Fibroblast of pulmonary artery (primary cell): ENCODE results near the gene HS3ST3B1.

Experiments used
- DNase-seq: peaks from one replicate; pipeline ENCODE4 v3.0.0-alpha.2; 2010; ENCODE audit warnings: low read depth
- H3K4me3 ChIP-seq: replicated peaks from 2 replicates; pipeline ENCODE4 v1.5.1; 2011; ENCODE audit warnings: low read depth, mild to moderate bottlenecking, control low read depth, low read length, moderate library complexity
- TF ChIP-seq, protein P1 (sequence below): IDR thresholded peaks from 2 replicates; pipeline ENCODE4 v1.5.1; 2011; ENCODE audit warnings: mild to moderate bottlenecking, control low read depth, low read length, inconsistent platforms; ENCODE audit errors: missing control alignments

The HS3ST3B1 gene

DNA sequence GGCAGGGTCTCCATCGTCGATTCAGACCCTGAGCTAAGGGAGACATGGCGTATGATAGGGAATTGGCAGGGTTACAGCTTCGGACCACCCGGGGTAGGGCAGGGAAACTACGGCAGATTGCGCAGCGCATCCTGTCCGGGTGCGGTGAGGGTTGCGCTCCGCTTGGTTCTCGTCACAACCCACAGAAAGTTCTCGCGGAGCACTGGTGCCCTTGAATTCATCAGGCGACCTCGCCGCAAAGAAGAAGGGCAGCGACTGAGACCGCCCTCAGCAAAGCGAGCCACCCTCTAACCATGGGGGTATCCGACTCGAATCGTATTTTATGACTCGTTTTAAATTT lies 1.2 kb downstream of the HS3ST3B1 start:
- TF ChIP-seq, protein P1, sequence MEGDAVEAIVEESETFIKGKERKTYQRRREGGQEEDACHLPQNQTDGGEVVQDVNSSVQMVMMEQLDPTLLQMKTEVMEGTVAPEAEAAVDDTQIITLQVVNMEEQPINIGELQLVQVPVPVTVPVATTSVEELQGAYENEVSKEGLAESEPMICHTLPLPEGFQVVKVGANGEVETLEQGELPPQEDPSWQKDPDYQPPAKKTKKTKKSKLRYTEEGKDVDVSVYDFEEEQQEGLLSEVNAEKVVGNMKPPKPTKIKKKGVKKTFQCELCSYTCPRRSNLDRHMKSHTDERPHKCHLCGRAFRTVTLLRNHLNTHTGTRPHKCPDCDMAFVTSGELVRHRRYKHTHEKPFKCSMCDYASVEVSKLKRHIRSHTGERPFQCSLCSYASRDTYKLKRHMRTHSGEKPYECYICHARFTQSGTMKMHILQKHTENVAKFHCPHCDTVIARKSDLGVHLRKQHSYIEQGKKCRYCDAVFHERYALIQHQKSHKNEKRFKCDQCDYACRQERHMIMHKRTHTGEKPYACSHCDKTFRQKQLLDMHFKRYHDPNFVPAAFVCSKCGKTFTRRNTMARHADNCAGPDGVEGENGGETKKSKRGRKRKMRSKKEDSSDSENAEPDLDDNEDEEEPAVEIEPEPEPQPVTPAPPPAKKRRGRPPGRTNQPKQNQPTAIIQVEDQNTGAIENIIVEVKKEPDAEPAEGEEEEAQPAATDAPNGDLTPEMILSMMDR = no peak
- DNase-seq = peak; percentile 61
- H3K4me3 ChIP-seq = peak overlapping the region; percentile 85

DNA sequence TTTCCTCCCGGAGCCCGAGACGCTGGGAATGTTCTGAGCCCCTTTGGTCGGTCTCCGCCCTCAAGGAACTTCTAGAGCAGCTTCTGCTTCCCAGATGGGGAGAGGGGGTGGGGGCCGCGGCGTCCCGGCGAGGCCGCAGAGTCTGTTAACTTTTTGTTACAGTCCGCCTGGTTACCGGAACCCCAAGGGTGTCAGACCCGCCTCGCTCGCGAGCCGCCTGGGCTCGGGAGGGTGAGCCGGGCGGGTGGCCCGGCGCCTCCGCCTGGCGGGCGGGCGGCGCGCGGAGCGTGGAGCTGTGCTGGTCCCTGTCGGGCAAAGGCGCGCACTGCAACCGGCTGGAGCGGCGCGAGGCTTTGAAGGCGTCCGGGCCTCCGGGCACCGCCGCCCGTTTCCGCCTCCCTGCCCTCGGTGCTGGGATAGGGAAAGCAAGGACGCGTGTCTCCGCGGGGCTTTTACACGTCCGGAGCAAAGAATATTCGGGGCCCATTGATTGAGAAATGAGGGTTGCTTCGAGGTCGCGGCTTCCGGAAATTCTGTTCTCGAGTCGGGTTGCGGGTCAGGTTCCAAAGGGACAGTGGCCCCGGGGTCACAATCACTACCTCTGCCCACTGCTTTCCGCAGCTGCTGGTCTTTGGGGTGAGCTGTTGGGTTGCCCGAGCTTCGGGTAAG lies 1.7 kb downstream of the HS3ST3B1 start:
- TF ChIP-seq, protein P1 = peak; percentile 48
- H3K4me3 ChIP-seq = peak overlapping the region; percentile 85
- peak; percentile 83 for DNase-seq

DNA sequence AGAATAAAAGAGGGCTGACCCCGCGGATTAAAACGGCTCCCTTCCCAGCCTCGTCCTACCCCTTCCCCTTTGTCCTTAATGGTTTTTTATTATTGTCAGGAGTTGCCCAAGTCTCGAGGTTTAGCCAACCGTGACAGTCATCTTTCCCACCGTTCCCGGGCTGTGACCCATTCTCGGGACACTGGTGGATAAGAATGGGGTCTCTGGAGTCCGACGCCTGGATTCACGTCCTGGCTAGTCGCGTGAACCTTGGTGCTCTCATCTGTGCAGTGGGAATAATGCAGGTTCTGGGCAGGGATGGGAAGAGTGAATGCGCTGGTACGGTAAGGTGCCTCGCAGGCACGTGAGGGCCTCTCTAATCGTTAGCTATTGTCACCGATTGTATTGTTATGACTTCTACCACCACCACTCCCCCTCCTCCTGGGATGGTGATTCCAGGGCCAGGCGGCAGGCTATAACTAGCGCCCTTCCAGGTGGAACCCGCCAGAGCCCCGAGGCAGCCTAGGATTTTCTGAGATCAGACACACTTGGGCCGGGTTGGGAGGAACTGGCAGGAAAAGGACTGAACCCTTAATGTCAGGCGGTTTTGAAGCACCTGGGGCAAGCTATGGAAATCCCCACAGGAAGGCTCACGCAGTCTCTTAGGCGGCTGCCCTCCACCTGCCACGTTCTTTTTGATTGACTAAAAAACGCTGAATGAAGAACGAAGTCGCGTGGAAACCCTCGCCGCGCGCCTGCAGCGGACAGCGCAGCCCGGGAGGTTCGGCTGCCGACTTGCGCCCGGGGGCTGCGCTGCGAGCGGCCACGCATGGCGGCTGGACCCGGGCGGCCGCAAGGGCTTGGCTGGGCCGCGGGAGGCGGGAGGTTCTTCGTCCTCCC lies 2.7 kb downstream of the HS3ST3B1 start:
- TF ChIP-seq, protein P1 = no peak
- peak overlapping the region; percentile 85 for H3K4me3 ChIP-seq
- DNase-seq = no peak

DNA sequence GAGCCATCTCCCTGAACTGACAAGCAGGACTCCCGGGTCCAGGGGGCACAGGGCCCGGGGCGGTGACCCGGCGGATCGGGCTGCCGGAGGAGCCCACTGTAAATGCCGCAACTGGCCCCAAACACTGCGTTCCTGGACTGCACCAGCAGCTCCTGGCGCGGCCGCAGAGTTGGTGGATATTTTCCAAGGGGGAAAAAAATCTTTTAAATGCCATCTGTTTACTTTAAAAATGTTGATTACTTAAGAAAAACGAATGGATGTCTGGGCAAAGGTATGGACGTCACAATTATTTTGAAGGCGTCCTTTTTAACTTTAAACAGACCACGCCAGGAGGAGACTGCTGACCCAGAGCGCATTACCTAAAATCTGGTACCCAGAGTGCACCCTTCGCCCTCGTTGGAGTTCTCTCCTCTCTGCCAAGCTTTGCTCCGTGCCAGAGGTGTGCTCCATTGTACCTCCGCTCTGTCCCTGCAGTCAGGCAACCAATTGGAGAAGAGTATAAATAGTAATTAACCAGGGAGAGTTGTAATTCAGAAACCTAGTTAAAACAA lies 3.4 kb downstream of the HS3ST3B1 start:
- DNase-seq = no peak
- H3K4me3 ChIP-seq = peak overlapping the region; percentile 85
- TF ChIP-seq, protein P1 = no peak

DNA sequence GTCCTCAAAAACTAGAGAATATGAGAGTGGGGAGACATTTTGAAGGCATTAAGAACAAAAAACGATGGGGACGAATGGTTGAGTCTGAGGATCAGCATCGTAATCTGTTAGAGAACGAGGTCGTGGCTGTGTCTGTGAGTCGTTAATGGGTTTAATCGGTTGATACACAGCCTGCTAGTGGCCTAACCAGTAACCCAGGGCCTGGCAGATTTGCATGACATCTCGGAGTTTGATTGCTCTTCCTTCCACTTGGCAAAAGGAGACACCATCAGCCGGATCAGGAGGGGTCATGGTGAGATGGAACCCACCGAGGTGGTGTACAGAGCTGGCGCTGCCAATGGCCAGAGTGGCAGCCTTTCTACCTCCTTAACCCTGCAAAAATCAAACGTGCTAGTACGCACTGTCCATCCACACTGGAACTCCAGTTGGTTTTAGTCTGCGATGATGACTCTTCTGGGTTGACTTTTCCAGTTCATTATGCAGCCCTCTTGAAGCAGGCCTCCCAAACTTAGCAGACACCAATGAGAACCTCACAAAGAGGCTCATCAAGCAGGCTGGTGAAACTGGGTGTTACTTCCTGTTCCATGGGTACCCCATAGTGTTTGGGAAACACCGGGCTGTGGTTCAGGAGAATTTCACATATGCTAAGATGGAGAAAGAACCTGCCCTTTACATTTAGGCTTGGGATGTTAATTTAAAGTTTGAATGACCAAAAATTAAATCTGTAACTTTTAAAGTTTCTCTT lies 4.1 kb downstream of the HS3ST3B1 start:
- TF ChIP-seq, protein P1 = no peak
- DNase-seq = no peak
- peak overlapping the region; percentile 85 for H3K4me3 ChIP-seq

DNA sequence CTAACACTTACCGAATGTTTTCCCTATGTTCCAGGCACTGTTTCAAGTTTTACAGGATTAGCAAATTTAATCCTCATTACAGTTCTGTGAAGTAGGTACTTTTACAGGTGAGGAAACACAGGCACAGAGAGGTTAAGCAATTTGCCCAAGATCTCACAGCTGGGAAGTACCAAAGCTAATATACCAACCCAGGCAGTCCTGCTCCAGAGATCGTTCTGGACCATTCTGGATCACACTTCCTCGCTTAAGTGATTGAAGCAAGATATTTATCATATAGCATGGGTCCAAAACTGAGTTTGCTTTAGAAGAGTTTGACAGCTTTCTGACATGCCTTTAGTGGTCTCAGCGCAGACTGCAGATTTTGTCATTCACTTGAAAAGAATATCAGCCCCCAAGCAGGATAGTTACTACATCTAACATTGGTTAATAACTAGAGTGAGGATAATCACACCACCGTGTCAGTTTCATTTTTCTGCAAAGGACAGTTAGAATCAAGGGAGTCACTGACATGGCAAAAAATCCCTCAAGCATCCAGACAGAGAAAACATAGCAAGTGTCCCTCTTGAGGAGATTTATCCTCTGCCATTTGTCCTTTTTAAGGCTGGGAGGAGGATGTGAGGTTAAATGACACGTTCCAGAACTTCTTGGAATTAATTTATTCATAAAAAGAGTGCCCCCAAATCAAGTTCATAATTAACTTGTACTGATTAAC lies 5.1 kb downstream of the HS3ST3B1 start:
- TF ChIP-seq, protein P1 = no peak
- no peak for DNase-seq
- H3K4me3 ChIP-seq = no peak overlapping the region
